ACHN (cell line): ENCODE measurements around the gene SH3PXD2A.

ENCODE experiments used
- DNase-seq: peaks from one replicate; pipeline ENCODE4 v3.0.0-alpha.2; 2015
- in situ Hi-C: cut with HindIII; loops from 2 replicates; pipeline ENCODE4 v1.10.0; 2017; ENCODE audit warnings: low sequenced_read_pairs, low pct_ligation_motif_present, low pct_unique_long_range_greater_than_20kb

SH3PXD2A gene

GRCh38 chr10:103590060-103590459 lies 265.3 kb downstream of the SH3PXD2A start:
- in situ Hi-C loops: no loop called here
- DNase-seq: no peak

GRCh38 chr10:103589074-103589630 lies 266.2 kb downstream of the SH3PXD2A start:
- no peak for DNase-seq
- in situ Hi-C loops: no loop called here

GRCh38 chr10:103587073-103587472 lies 268.3 kb downstream of the SH3PXD2A start:
- in situ Hi-C loops: no loop called here
- no peak for DNase-seq

GRCh38 chr10:103585011-103585405 lies 270.4 kb downstream of the SH3PXD2A start:
- DNase-seq: no peak
- in situ Hi-C loops: no loop called here

- no peak for DNase-seq
- in situ Hi-C loops: no loop called here
Observed at GRCh38 chr10:103584216-103585010, 271.0 kb downstream of the SH3PXD2A start.

- in situ Hi-C loops: no loop called here
- no peak for DNase-seq
Observed at GRCh38 chr10:103583871-103584215, 271.5 kb downstream of the SH3PXD2A start.

- no peak for DNase-seq
- in situ Hi-C loops: no loop called here
Observed at GRCh38 chr10:103582331-103583123, 272.8 kb downstream of the SH3PXD2A start.

GRCh38 chr10:103581499-103581898 lies 273.9 kb downstream of the SH3PXD2A start:
- in situ Hi-C loops: no loop called here

GRCh38 chr10:103580430-103580829 lies 274.9 kb downstream of the SH3PXD2A start:
- in situ Hi-C loops: no loop called here
- no peak for DNase-seq

More at GRCh38 chr10:103581499-103581898, 273.9 kb downstream of the SH3PXD2A start:
- DNase-seq: no peak

- no peak for DNase-seq
- in situ Hi-C loops: no loop called here
Observed at GRCh38 chr10:103580011-103580410, 275.4 kb downstream of the SH3PXD2A start.

GRCh38 chr10:103578782-103579382 lies 276.5 kb downstream of the SH3PXD2A start:
- no peak for DNase-seq
- in situ Hi-C loops: no loop called here

GRCh38 chr10:103576862-103577261 lies 278.5 kb downstream of the SH3PXD2A start:
- in situ Hi-C loops: no loop called here

GRCh38 chr10:103576076-103576471 lies 279.3 kb downstream of the SH3PXD2A start:
- DNase-seq: no peak
- in situ Hi-C loops: no loop called here

More at GRCh38 chr10:103576862-103577261, 278.5 kb downstream of the SH3PXD2A start:
- no peak for DNase-seq

- in situ Hi-C loops: no loop called here
Observed at GRCh38 chr10:103575416-103576075, 279.8 kb downstream of the SH3PXD2A start.

GRCh38 chr10:103574097-103575061 lies 281.0 kb downstream of the SH3PXD2A start:
- in situ Hi-C loops: no loop called here
- no peak for DNase-seq

More at GRCh38 chr10:103575416-103576075, 279.8 kb downstream of the SH3PXD2A start:
- DNase-seq: no peak

GRCh38 chr10:103573205-103573487 lies 282.2 kb downstream of the SH3PXD2A start:
- DNase-seq: no peak
- in situ Hi-C loops: no loop called here

GRCh38 chr10:103572347-103573204 lies 282.8 kb downstream of the SH3PXD2A start:
- in situ Hi-C loops: no loop called here

More at GRCh38 chr10:103572347-103573204, 282.8 kb downstream of the SH3PXD2A start:
- DNase-seq: no peak
